ENCODE measurements around the gene RAB4A. TPM values are rescaled to one million over a fixed set of nuclear protein-coding genes. Genes with fewer than 3 reads are reported as not detected.

RAB4A gene
- total and polyA plus RNA-seq, 5 experiments from 2014 or later, result 16.8 to 50.4 (median 22.4) TPM

- ATAC-seq (no peak), DNase-seq (no peak)
- Mint-ChIP-seq H3K27me3 (no peaks in the 10 kb centered on the region), H3K9me3 (peaks cover under 1 to 10% (median 4%) of the 10 kb centered on the region in 9 donors), H3K36me3 (peaks cover 0 to 7% (median 5%) of the 10 kb centered on the region in 3 donors), H3K27ac (peak overlapping the region; percentile 60 to 98 (median 84)), H3K4me1 (peaks cover 39 to 57% (median 55%) of the 10 kb centered on the region in 4 donors), H3K4me3 (peak overlapping the region in 8 of 10 donors; percentile 10 to 49 (median 40))
- POLR2A ChIA-PET, result interaction anchor here (0.6 to 1.1 kb wide), 3 partner anchors 13 to 22 kb away, joined by 3 read pairs; no protein-coding TSS in a partner anchor
Observed at GRCh38 chr1:229248821-229249817, 21.8 kb upstream of the RAB4A start.

DNA sequence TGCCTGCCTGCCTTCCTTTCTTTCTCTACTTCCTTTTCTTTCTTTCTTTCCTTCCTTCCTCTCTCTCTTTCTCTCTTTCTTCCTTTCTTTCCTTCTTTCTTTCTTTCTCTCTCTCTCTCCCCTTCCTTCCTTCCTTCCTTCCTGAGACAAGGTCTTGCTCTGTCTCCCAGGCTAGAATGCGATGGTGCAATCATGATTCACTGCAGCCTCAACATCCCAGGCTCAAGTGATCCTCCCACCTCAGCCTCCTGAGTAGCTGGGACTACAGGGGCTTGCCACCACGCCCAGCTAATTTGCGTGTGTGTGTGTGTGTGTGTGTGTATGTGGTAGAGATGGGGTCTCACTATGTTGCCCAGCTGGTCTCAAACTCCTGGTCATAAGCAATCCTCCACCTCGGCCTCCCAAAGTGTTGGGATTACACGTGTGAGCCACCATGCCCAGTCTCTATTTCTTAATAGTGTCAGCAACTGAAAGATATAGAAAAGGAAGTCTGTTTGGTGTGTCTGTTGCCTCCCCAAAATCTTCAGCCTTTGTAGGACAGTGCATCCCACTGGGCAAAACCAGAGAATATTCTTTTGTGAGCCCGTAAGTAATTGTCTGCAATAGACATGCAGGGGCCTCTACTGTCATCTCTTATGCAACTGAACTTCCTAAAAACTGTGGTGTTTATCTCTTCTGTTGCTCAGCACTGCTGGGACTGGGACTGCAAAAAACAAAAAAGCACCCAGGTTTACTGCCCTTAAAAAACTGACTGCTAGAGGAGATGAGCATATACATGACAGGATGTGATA, 20.9 kb upstream of the RAB4A start:
- DNase-seq, result peak in 2 of 10 donors; percentile 46 to 57
- Mint-ChIP-seq H3K27me3 (no peaks in the 10 kb centered on the region), H3K36me3 (no peaks in the 10 kb centered on the region), H3K9me3 (peaks cover 0 to 8% (median 0%) of the 10 kb centered on the region in 9 donors), H3K4me3 (peak overlapping the region in 8 of 10 donors; percentile 6 to 49 (median 22)), H3K4me1 (peaks cover 42 to 65% (median 60%) of the 10 kb centered on the region in 4 donors), H3K27ac (peak overlapping the region; percentile 74 to 98 (median 88))
- POLR2A ChIA-PET, result interaction anchor here (0.6 to 1.1 kb wide), 2 partner anchors 14 to 21 kb away, joined by 3 read pairs; no protein-coding TSS in a partner anchor
- ATAC-seq, result peak in 1 of 2 donors; percentile 57

- Mint-ChIP-seq H3K4me1 (peaks cover 42 to 69% (median 64%) of the 10 kb centered on the region in 4 donors), H3K27ac (peak overlapping the region; percentile 42 to 98 (median 75))
Observed at GRCh38 chr1:229251185-229251584, 19.7 kb upstream of the RAB4A start.

DNA sequence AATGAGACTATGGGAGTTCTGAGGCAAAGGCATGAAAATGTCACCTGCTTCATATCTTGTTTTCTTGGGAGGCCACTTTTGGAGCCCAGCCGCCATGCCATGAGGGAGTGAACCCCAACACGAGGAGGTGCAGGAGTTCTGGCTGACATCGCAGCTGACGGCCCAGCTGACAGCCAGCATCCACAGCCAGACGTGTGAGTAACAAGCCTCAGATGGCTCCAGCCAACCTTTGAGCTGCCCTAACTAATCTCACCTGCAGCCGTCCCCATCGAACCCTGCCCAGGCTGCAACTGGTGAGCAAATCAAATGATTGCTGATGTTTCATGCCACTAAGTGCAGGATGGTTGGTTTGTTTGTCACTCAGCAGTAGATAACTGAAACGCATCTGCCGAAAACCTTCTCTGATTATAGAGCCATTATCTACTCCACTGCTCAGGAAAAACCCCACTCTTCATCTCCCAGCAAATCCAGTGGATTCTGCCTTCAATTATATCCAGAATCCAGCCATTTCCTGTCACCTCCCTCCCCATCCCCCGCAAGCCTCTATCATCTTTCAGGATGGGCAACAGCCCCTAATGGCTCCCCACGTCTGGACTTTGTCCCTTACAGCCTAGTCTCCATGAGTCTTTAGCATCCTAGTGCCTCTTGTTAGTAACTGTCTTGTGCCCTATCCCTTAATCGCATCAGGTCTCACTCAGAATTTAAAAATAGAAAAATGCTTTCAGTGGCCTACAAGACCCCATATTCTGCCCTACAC, 18.5 kb upstream of the RAB4A start:
- Mint-ChIP-seq H3K27me3 (no peaks in the 10 kb centered on the region), H3K36me3 (no peaks in the 10 kb centered on the region), H3K4me1 (peaks cover 42 to 69% (median 64%) of the 10 kb centered on the region in 4 donors), H3K9me3 (peaks cover 0 to 8% (median 0%) of the 10 kb centered on the region in 9 donors), H3K4me3 (peak overlapping the region in 7 of 10 donors; percentile 0 to 92 (median 84)), H3K27ac (peak overlapping the region; percentile 84 to 99 (median 96))
- ATAC-seq (no peak), DNase-seq (no peak)
- POLR2A ChIA-PET, result no interaction called here

More at GRCh38 chr1:229251185-229251584, 19.7 kb upstream of the RAB4A start:
- Mint-ChIP-seq H3K27me3 (no peaks in the 10 kb centered on the region), H3K36me3 (no peaks in the 10 kb centered on the region), H3K4me3 (peak overlapping the region in 3 of 10 donors; percentile 0 to 30 (median 8)), H3K9me3 (peaks cover 0 to 8% (median 0%) of the 10 kb centered on the region in 9 donors)
- POLR2A ChIA-PET, result no interaction called here
- ATAC-seq (no peak), DNase-seq (no peak)

DNA sequence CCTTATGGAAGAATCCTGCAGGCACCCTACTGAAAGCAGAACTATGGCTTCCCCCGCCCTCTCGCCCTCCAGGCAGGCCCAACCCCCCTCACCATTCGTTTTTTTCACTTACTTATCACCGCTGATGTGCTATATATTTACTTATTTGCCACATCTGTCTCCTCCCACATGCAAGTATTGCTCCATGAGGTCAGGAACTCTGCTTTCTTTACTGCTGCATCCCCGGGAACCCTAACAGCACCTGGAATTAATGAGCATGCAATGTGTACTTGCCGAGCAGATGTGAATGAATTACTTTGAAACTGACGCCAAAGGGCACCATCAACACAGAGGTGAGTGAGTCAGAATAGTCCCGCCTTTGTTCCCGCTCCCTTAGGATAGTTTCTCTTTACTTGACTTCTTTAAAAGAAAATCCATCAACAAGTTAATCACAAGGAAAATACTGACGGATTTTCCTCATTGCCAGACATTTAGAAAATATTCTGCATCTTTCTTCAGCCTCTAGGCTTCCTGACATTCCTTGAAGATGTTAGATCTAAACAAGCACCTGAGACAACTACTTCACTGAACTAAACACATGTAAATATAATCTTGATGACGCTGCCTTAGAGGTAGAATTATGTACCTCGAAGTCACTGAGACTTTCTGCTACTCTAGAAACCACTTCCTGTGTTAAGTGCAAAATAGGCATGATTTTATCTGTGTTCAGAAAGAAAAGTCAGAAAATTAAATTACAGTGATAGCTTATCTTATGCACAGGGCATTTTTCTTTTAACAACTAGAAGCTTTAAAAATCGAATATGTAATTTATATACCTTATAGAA, 17.5 kb upstream of the RAB4A start:
- H3K27ac Mint-ChIP-seq, result peak overlapping the region; percentile 84 to 99 (median 96)
- POLR2A ChIA-PET, result interaction anchor here (0.9 to 3.3 kb wide), 6 partner anchors 90 to 846 kb away, joined by 3 to 13 read pairs (median 7); partner anchors contain the start of genes CCSAP, NUP133, RHOU and TRIM11
- peak in 4 of 10 donors; percentile 42 to 78 (median 64) for DNase-seq
- peaks cover 0 to 8% (median 0%) of the 10 kb centered on the region in 9 donors for H3K9me3 Mint-ChIP-seq
- ATAC-seq, result peak; percentile 83 to 88
- peak overlapping the region; percentile 55 to 92 (median 75) for H3K4me3 Mint-ChIP-seq
- H3K27me3 Mint-ChIP-seq, result no peaks in the 10 kb centered on the region
- peaks cover 48 to 75% (median 66%) of the 10 kb centered on the region in 4 donors for H3K4me1 Mint-ChIP-seq
- H3K36me3 Mint-ChIP-seq, result no peaks in the 10 kb centered on the region

GRCh38 chr1:229254910-229255541, 15.9 kb upstream of the RAB4A start:
- DNase-seq (peak in 7 of 10 donors; percentile 8 to 69 (median 49)), ATAC-seq (peak; percentile 53 to 64)
- peak overlapping the region in 9 of 10 donors; percentile 54 to 81 (median 72) for H3K4me3 Mint-ChIP-seq
- H3K27me3 Mint-ChIP-seq, result no peaks in the 10 kb centered on the region
- peaks cover 0 to 8% (median 0%) of the 10 kb centered on the region in 9 donors for H3K9me3 Mint-ChIP-seq
- H3K4me1 Mint-ChIP-seq, result peaks cover 37 to 67% (median 59%) of the 10 kb centered on the region in 4 donors
- H3K27ac Mint-ChIP-seq, result peak overlapping the region; percentile 54 to 98 (median 91)
- no peaks in the 10 kb centered on the region for H3K36me3 Mint-ChIP-seq
- POLR2A ChIA-PET, result interaction anchor here (0.7 to 3.3 kb wide), 8 partner anchors 13 to 591 kb away, joined by 3 to 13 read pairs (median 4); partner anchors contain the start of genes CCSAP, NUP133 and RHOU

DNA sequence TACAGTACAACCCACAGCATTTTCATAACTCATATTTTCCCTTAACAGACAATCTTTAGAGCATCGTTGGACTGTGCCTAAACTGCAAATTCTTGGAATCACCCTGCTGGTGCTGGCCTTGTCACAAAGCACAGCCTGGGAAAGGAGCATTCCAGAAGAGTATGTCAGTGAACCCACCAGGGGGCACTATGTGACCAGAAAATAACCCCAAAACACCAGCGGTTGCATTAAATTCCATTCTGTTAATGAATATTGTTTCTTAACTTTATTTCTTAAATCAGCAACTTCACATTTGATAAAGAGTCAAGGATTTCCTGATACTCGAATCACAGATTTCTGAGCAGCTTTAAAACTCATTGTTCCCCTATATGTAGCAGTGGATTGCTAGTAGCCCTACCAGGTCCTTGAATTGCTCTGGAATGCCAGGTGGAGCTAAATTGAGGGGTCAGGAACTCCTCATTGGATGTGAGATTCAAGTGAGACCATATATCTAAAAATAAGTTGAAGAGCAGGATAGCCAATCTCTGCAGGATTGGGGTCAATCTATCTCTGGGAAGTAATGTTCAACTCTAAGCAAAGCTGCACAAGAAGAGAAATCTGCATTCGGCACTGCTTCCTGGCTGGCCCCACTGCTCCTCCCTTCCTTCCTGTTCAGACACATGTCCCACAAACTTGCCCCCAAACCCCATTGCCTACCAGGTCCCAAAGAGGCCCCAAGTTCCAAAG, 12.7 kb upstream of the RAB4A start:
- H3K27ac Mint-ChIP-seq, result peak overlapping the region in 9 of 10 donors; percentile 34 to 92 (median 86)
- no peaks in the 10 kb centered on the region for H3K36me3 Mint-ChIP-seq
- ATAC-seq, result peak in 1 of 2 donors; percentile 57
- no peaks in the 10 kb centered on the region for H3K27me3 Mint-ChIP-seq
- POLR2A ChIA-PET, result interaction anchor here (0.6 to 0.9 kb wide), 4 partner anchors 250 to 506 kb away, joined by 3 to 4 read pairs (median 4); partner anchors contain the start of gene NUP133
- peak; percentile 40 to 85 (median 65) for DNase-seq
- H3K4me1 Mint-ChIP-seq, result peaks cover 17 to 37% (median 30%) of the 10 kb centered on the region in 4 donors
- no peaks in the 10 kb centered on the region for H3K9me3 Mint-ChIP-seq
- H3K4me3 Mint-ChIP-seq, result peak overlapping the region; percentile 8 to 69 (median 55)

GRCh38 chr1:229258757-229259060, 12.2 kb upstream of the RAB4A start:
- H3K36me3 Mint-ChIP-seq, result no peaks in the 10 kb centered on the region
- H3K27me3 Mint-ChIP-seq, result no peaks in the 10 kb centered on the region
- POLR2A ChIA-PET, result interaction anchor here (0.6 to 0.9 kb wide), 3 partner anchors 304 to 851 kb away, joined by 3 to 4 read pairs (median 3); no protein-coding TSS in a partner anchor
- peak overlapping the region; percentile 8 to 69 (median 55) for H3K4me3 Mint-ChIP-seq
- DNase-seq, result no peak
- peak overlapping the region in 8 of 10 donors; percentile 34 to 92 (median 88) for H3K27ac Mint-ChIP-seq
- no peaks in the 10 kb centered on the region for H3K9me3 Mint-ChIP-seq
- peaks cover 13 to 32% (median 25%) of the 10 kb centered on the region in 4 donors for H3K4me1 Mint-ChIP-seq
- ATAC-seq, result no peak

- DNase-seq (no peak), ATAC-seq (no peak)
- POLR2A ChIA-PET, result no interaction called here
- Mint-ChIP-seq H3K36me3 (no peaks in the 10 kb centered on the region), H3K4me1 (peaks cover 10 to 19% (median 16%) of the 10 kb centered on the region in 4 donors), H3K4me3 (no peak overlapping the region), H3K27me3 (no peaks in the 10 kb centered on the region), H3K9me3 (no peaks in the 10 kb centered on the region), H3K27ac (peak overlapping the region in 2 of 10 donors; percentile 22 to 43)
Observed at GRCh38 chr1:229260297-229260696, 10.6 kb upstream of the RAB4A start.

DNA sequence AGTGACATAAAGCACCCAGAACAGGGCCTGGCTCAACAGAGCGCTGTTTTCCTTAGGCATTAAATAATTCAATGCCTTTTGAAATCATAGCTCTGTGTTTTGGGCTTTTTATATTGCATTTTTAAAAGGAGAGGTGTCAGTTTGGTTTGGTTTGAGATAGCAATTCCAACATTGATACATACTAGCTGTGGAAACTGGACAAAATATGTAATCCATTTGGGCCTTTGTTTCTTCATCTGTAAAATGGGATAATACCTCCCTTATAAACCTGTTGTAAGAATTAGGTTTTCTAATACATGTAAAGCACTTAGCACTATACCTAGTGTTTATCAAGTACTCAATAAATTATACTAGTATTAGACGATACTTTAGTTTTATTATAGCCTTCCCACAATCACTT, 8.7 kb upstream of the RAB4A start:
- POLR2A ChIA-PET, result no interaction called here
- no peak for ATAC-seq
- Mint-ChIP-seq H3K9me3 (peaks cover 0 to 5% (median 3%) of the 10 kb centered on the region in 9 donors), H3K27ac (no peak overlapping the region), H3K27me3 (no peaks in the 10 kb centered on the region), H3K4me1 (peaks cover 10 to 18% (median 16%) of the 10 kb centered on the region in 4 donors), H3K4me3 (no peak overlapping the region), H3K36me3 (peaks cover 0 to 4% (median 0%) of the 10 kb centered on the region in 3 donors)
- no peak for DNase-seq

All from naive thymus-derived CD8-positive, alpha-beta T cell (primary cell).